ENCODE data around the gene ADGRB3.
"Not testable (repeated sequence)": the region's sequence is repeated elsewhere in the genome, so short reads cannot be mapped to it uniquely, and the experiment has no call there.

The ADGRB3 gene

DNA sequence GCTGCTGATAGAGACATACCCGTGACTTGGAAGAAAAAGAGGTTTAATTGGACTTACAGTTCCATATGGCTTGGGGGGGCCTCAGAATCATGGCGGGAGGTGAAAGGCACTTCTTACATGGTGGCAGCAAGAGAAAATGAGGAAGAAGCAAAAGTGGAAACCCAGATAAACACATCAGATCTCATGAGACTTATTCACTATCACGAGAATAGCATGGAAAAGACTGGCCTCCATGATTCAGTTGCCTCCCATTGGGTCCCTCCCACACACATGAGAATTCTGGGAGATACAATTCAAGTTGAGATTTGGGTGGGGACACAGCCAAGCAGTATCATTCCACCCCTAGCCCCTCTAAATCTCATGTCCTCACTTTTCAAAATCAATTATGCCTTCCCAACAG lies 112.8 kb downstream of the ADGRB3 start:
- DNase-seq (ENCODE audit: low spot score in 2 of 2); H3K9me3 Mint-ChIP-seq; H3K36me3 Mint-ChIP-seq; H3K27ac Mint-ChIP-seq; ATAC-seq (ENCODE audit: low read depth); H3K4me1 Mint-ChIP-seq; H3K4me3 Mint-ChIP-seq; H3K27me3 Mint-ChIP-seq: not testable (repeated sequence)

DNA sequence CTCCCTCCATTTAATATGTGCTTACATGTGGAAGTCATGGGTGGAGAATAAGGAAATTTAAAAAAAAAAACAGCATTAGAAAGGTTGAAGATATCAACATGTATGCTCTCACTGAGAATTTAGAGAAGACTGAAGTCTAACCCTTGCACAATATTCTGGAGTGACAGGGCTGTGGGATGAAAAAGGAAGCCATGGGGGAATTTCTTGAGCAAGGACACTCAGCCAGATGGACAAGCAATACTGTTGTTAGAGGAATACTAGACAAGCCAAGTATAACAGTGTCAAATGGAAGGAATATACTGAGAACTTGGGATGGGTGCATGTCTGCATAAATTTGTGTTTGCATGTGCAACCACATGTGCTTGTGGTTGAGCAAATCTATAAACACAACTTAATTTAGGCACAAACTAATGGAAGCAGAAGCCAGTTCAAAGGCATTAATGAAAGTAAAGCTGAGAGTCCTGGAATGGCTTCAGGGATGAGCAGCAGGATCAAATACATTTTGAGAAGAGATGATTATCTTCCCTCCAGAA lies 119.7 kb downstream of the ADGRB3 start:
- H3K4me1 Mint-ChIP-seq = no peaks in the 10 kb centered on the region
- ATAC-seq (ENCODE audit: low read depth) = no peak
- H3K4me3 Mint-ChIP-seq = no peak overlapping the region
- DNase-seq (ENCODE audit: low spot score in 2 of 2) = no peak
- H3K36me3 Mint-ChIP-seq = no peaks in the 10 kb centered on the region
- no peaks in the 10 kb centered on the region for H3K9me3 Mint-ChIP-seq
- H3K27me3 Mint-ChIP-seq = no peaks in the 10 kb centered on the region
- no peak overlapping the region for H3K27ac Mint-ChIP-seq

DNA sequence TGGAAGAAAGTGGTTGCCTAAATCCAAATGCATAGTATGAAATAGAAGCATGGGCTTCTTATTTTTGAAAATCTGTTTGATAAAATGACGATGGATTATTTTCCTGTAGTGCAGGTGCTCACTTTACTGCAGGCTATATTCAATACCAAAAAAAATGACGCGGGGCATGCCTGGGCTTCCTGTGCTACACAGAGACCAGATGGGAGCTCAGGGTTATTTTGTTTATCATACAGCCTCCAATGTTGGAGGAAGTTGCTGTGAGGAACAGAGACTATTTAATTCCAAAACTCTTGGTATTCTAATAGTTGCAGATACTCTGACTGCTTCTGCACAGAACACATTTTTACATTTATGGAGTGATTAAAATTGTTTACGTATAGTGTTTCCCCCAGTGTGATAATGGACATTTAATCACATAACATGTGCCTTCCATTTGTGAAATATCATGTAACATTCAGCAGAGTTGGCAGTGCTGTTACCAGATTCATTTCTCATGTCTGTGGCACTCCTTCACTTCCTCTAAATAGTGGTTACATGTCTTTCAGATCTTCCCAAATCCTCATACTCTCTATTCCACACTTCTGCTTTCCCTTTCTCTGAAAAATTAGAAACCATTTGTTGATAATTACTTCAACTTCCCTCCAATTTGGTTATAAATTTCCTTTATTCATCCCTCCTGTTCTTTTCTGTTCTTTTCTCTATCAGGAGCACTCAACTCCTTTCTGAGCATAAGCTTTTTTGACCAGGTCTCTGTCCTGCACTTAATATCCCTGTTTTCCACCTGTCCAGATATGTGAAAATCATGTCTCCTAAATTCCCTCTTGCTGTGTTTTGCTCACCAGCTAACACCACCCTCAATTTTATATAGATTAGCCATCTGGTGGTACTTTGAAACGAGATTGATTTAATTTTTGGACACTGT lies 121.6 kb downstream of the ADGRB3 start:
- ATAC-seq (ENCODE audit: low read depth) (no peak), DNase-seq (ENCODE audit: low spot score in 2 of 2) (no peak)
- H3K36me3 Mint-ChIP-seq = no peaks in the 10 kb centered on the region
- no peaks in the 10 kb centered on the region for H3K27me3 Mint-ChIP-seq
- H3K4me3 Mint-ChIP-seq = no peak overlapping the region
- no peak overlapping the region for H3K27ac Mint-ChIP-seq
- no peaks in the 10 kb centered on the region for H3K9me3 Mint-ChIP-seq
- H3K4me1 Mint-ChIP-seq = no peaks in the 10 kb centered on the region

- H3K4me1 Mint-ChIP-seq = no peaks in the 10 kb centered on the region
- ATAC-seq (ENCODE audit: low read depth) (no peak), DNase-seq (ENCODE audit: low spot score in 2 of 2) (no peak)
- H3K27ac Mint-ChIP-seq = no peak overlapping the region
- H3K9me3 Mint-ChIP-seq = no peaks in the 10 kb centered on the region
- H3K4me3 Mint-ChIP-seq = no peak overlapping the region
- H3K36me3 Mint-ChIP-seq = no peaks in the 10 kb centered on the region
- no peaks in the 10 kb centered on the region for H3K27me3 Mint-ChIP-seq
Measured at GRCh38 chr6:68757821-68758220, 122.7 kb downstream of the ADGRB3 start.

GRCh38 chr6:68758559-68758958 lies 123.5 kb downstream of the ADGRB3 start:
- no peaks in the 10 kb centered on the region for H3K27me3 Mint-ChIP-seq
- no peaks in the 10 kb centered on the region for H3K9me3 Mint-ChIP-seq
- no peak for ATAC-seq (ENCODE audit: low read depth)
- no peaks in the 10 kb centered on the region for H3K36me3 Mint-ChIP-seq
- H3K4me3 Mint-ChIP-seq = no peak overlapping the region
- DNase-seq (ENCODE audit: low spot score in 2 of 2) = no peak
- no peaks in the 10 kb centered on the region for H3K4me1 Mint-ChIP-seq
- H3K27ac Mint-ChIP-seq = no peak overlapping the region

DNA sequence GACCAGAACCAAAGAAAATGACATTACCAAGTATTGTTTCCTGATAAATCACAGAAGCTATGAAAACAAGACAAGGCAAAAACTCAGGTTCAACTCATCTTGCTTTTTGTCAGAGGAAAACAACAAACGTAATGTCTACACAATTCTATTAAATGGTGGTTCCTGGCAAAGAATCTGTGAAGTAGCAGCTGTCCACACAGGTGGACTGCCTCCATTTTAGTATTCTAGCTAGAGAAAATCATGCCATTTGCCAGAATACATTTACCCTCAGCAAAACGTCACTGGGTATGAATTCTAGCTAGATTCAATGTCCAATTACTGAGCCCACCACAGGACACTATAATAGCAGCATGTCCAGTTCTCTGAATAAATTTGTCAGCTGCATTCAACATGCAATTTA lies 125.4 kb downstream of the ADGRB3 start:
- Mint-ChIP-seq H3K36me3 (no peaks in the 10 kb centered on the region), H3K4me3 (no peak overlapping the region), H3K9me3 (no peaks in the 10 kb centered on the region), H3K27me3 (no peaks in the 10 kb centered on the region), H3K4me1 (no peaks in the 10 kb centered on the region), H3K27ac (no peak overlapping the region)
- ATAC-seq (ENCODE audit: low read depth) (no peak), DNase-seq (ENCODE audit: low spot score in 2 of 2) (no peak)

- no peak for ATAC-seq (ENCODE audit: low read depth)
- DNase-seq (ENCODE audit: low spot score in 2 of 2) = no peak
- Mint-ChIP-seq H3K4me3 (no peak overlapping the region), H3K27me3 (no peaks in the 10 kb centered on the region), H3K36me3 (no peaks in the 10 kb centered on the region), H3K27ac (no peak overlapping the region), H3K9me3 (no peaks in the 10 kb centered on the region), H3K4me1 (no peaks in the 10 kb centered on the region)
Measured at GRCh38 chr6:68760941-68761676, 126.0 kb downstream of the ADGRB3 start.

DNA sequence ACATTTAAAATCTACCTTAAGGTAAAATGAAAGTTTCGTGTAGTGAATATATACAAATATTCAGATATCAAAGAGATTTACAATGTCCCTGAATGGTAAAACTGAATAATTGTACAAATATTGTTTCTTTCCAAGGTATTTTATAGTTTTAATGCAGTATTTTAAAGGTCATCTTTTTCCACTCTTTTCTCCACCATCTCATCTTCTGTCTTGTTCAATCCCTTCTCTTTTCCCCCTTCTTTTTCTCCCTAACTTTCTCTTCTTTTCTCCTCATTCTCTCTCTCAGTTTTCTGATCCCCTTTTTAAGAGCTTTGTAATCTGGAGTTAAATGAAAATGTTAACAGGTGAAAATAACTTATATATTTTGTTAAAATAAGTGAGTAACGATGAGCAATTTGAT lies 126.9 kb downstream of the ADGRB3 start:
- no peak overlapping the region for H3K4me3 Mint-ChIP-seq
- no peaks in the 10 kb centered on the region for H3K36me3 Mint-ChIP-seq
- ATAC-seq (ENCODE audit: low read depth) (no peak), DNase-seq (ENCODE audit: low spot score in 2 of 2) (no peak)
- H3K4me1 Mint-ChIP-seq = no peaks in the 10 kb centered on the region
- H3K9me3 Mint-ChIP-seq = no peaks in the 10 kb centered on the region
- no peak overlapping the region for H3K27ac Mint-ChIP-seq
- no peaks in the 10 kb centered on the region for H3K27me3 Mint-ChIP-seq

DNA sequence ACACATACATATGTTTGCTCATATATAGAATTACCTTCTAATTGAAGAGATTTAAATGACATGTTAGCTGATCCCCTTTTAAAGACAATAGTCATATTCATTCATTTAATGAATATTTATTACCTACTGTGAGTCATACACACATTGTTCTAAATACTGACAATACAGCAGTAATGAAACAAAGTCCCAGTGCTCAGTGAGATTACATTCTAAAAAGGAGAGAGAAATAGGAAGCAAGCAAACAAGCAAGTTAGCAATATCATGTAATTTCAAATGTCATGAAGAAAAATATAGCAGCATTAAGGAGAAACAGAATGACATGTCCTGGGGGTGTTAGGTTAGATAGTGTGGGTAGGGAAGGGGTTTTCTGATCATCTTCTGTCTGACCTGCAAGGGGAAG lies 136.3 kb downstream of the ADGRB3 start:
- no peaks in the 10 kb centered on the region for H3K9me3 Mint-ChIP-seq
- no peaks in the 10 kb centered on the region for H3K36me3 Mint-ChIP-seq
- no peak overlapping the region for H3K27ac Mint-ChIP-seq
- H3K27me3 Mint-ChIP-seq = no peaks in the 10 kb centered on the region
- DNase-seq (ENCODE audit: low spot score in 2 of 2) = no peak
- no peak overlapping the region for H3K4me3 Mint-ChIP-seq
- ATAC-seq (ENCODE audit: low read depth) = no peak
- no peaks in the 10 kb centered on the region for H3K4me1 Mint-ChIP-seq

- Mint-ChIP-seq H3K27me3 (no peaks in the 10 kb centered on the region), H3K36me3 (no peaks in the 10 kb centered on the region), H3K4me1 (no peaks in the 10 kb centered on the region), H3K9me3 (no peaks in the 10 kb centered on the region), H3K4me3 (no peak overlapping the region), H3K27ac (no peak overlapping the region)
- ATAC-seq (ENCODE audit: low read depth) = no peak
- no peak for DNase-seq (ENCODE audit: low spot score in 2 of 2)
Measured at GRCh38 chr6:68774843-68775242, 139.8 kb downstream of the ADGRB3 start.

DNA sequence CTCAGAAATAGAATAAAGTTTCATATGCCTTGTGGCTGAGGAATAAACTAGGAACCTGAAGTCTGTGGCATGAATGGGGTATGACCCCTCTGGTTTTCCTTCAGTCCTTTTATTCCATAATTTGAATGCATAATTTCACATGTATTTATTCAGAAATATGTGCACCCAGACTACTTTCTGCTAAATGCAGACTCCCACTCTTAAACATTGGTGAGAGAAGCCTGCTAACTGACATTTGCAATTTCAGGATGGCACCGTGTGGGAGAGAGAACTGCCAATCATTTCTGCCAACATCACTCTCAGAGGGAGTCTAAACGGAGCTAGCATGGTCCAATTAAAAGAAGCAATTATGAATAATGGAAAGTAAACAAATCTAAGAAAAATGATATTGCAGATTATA lies 141.3 kb downstream of the ADGRB3 start:
- ATAC-seq (ENCODE audit: low read depth) (no peak), DNase-seq (ENCODE audit: low spot score in 2 of 2) (no peak)
- H3K4me3 Mint-ChIP-seq = no peak overlapping the region
- H3K27ac Mint-ChIP-seq = no peak overlapping the region
- H3K27me3 Mint-ChIP-seq = no peaks in the 10 kb centered on the region
- no peaks in the 10 kb centered on the region for H3K9me3 Mint-ChIP-seq
- no peaks in the 10 kb centered on the region for H3K36me3 Mint-ChIP-seq
- H3K4me1 Mint-ChIP-seq = no peaks in the 10 kb centered on the region

DNA sequence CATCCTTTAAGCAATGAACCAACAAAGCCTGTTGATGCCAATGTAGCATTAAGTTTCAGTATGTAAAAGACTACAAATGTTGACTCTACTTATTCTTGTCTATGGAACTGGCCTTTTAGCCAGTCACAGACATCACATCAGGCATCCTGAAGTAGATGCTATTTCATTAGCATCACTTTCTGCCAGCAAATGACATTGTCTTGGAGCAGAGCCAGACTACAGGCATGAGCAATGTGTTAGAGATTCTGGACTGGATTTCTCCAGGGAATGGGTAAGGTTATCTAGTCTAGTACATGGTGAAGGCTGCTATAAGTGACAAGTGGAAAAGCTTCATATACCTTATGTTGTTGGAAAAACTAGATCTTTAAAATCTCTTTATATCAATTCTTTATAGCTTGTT lies 142.9 kb downstream of the ADGRB3 start:
- Mint-ChIP-seq H3K36me3 (no peaks in the 10 kb centered on the region), H3K4me3 (no peak overlapping the region), H3K4me1 (no peaks in the 10 kb centered on the region), H3K27me3 (no peaks in the 10 kb centered on the region), H3K9me3 (no peaks in the 10 kb centered on the region), H3K27ac (no peak overlapping the region)
- DNase-seq (ENCODE audit: low spot score in 2 of 2) = no peak
- no peak for ATAC-seq (ENCODE audit: low read depth)

DNA sequence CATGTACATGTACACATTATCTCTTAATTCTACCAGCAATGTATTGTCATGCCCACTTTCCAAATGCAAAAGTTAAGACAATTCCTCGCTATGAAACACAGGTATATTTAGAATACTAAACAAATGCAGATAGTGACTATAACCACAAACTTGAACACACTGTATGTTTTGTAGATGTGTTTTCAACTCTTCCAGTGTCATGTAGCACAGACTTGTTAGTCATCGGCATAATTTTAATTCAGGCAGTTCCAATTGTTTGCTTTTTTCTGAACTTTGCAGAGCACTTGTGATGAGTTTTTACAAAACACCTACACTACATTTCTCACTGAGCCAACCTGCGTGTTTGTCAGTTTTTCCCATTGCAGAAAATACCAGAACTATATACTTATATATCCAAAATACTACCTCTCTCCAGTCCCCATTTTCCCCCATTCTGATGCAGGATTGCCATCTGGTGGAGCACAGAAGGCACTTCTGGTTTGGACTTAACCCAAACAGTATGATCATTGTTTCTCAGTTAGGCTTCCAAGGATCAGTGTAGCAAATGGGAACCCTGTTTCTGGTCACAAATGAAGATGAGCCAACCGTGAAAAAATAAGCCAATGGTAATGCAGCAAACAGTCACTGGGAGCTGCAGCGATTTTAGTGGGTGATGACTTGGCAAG lies 143.4 kb downstream of the ADGRB3 start:
- no peaks in the 10 kb centered on the region for H3K4me1 Mint-ChIP-seq

GRCh38 chr6:68779366-68779765 lies 144.3 kb downstream of the ADGRB3 start:
- no peaks in the 10 kb centered on the region for H3K4me1 Mint-ChIP-seq

More for the DNA sequence above, 143.4 kb downstream of the ADGRB3 start:
- Mint-ChIP-seq H3K27me3 (no peaks in the 10 kb centered on the region), H3K4me3 (no peak overlapping the region), H3K27ac (no peak overlapping the region), H3K36me3 (no peaks in the 10 kb centered on the region), H3K9me3 (peaks cover 2% of the 10 kb centered on the region)
- no peak for ATAC-seq (ENCODE audit: low read depth)
- DNase-seq (ENCODE audit: low spot score in 2 of 2) = no peak

More at GRCh38 chr6:68779366-68779765, 144.3 kb downstream of the ADGRB3 start:
- peaks cover 2% of the 10 kb centered on the region for H3K9me3 Mint-ChIP-seq
- no peak overlapping the region for H3K4me3 Mint-ChIP-seq
- ATAC-seq (ENCODE audit: low read depth) (no peak), DNase-seq (ENCODE audit: low spot score in 2 of 2) (no peak)
- H3K36me3 Mint-ChIP-seq = no peaks in the 10 kb centered on the region
- H3K27ac Mint-ChIP-seq = no peak overlapping the region
- no peaks in the 10 kb centered on the region for H3K27me3 Mint-ChIP-seq
